Trophoblast cell (in vitro differentiated cells and primary cell): Measurements from ENCODE around the gene HS2ST1.

ENCODE experiments used
- DNase-seq, 2 donors: peaks; one replicate each; pipeline ENCODE4 v3.0.0-alpha.2; 2016
- H2AFZ ChIP-seq: 2 replicates; pipeline ENCODE4 v1.6.1; 2013; ENCODE audit warnings: low read length, moderate library complexity, mild to moderate bottlenecking; ENCODE audit not compliant: insufficient read depth, poor library complexity
- H2AK5ac ChIP-seq: 2 replicates; pipeline ENCODE4 v1.6.1; 2013; ENCODE audit warnings: mild to moderate bottlenecking, low read length
- H2BK120ac ChIP-seq: 2 replicates; pipeline ENCODE4 v1.6.1; 2013; ENCODE audit warnings: low read length, mild to moderate bottlenecking, moderate library complexity; ENCODE audit not compliant: insufficient read depth, poor library complexity
- H2BK12ac ChIP-seq: 2 replicates; pipeline ENCODE4 v1.6.1; 2013; ENCODE audit warnings: mild to moderate bottlenecking, low read length, moderate library complexity
- H2BK5ac ChIP-seq: 2 replicates; pipeline ENCODE4 v1.6.1; 2013; ENCODE audit warnings: low read length, low read depth, moderate library complexity, mild to moderate bottlenecking; ENCODE audit not compliant: poor library complexity
- H3K14ac ChIP-seq: 2 replicates; pipeline ENCODE4 v1.6.1; 2013; ENCODE audit warnings: mild to moderate bottlenecking, low read length
- H3K18ac ChIP-seq: 2 replicates; pipeline ENCODE4 v1.6.1; 2013; ENCODE audit warnings: mild to moderate bottlenecking, low read length
- H3K23ac ChIP-seq: 2 replicates; pipeline ENCODE4 v1.6.1; 2013; ENCODE audit warnings: low read length
- H3K27ac ChIP-seq: 2 replicates; pipeline ENCODE4 v1.5.1; 2013; ENCODE audit warnings: low read depth, mild to moderate bottlenecking, inconsistent platforms, low read length, moderate library complexity
- H3K27me3 ChIP-seq: 2 replicates; pipeline ENCODE4 v1.6.1; 2013; ENCODE audit warnings: inconsistent platforms, mild to moderate bottlenecking, low read length, moderate library complexity; ENCODE audit not compliant: insufficient read depth
- H3K36me3 ChIP-seq, 2 experiments: 1 replicate in 1 of 2; 2 replicates in 1 of 2; pipeline ENCODE4 v1.6.1; 2013; ENCODE audit warnings: low read length in 2 of 2, mild to moderate bottlenecking in 2 of 2, moderate library complexity in 1 of 2; ENCODE audit not compliant: insufficient read depth in 2 of 2, control insufficient read depth in 1 of 2
- H3K4ac ChIP-seq: 2 replicates; pipeline ENCODE4 v1.6.1; 2013; ENCODE audit warnings: low read depth, mild to moderate bottlenecking, low read length, moderate library complexity
- H3K4me1 ChIP-seq, 2 experiments: 1 replicate in 1 of 2; 2 replicates in 1 of 2; pipeline ENCODE4 v1.6.1; 2013; ENCODE audit warnings: low read length in 2 of 2, mild to moderate bottlenecking in 2 of 2, moderate library complexity in 1 of 2; ENCODE audit not compliant: insufficient read depth in 2 of 2, control insufficient read depth in 1 of 2
- H3K4me2 ChIP-seq: 2 replicates; pipeline ENCODE4 v1.6.1; 2013; ENCODE audit warnings: inconsistent platforms, mild to moderate bottlenecking, low read length, moderate library complexity
- H3K4me3 ChIP-seq: 2 replicates; pipeline ENCODE4 v1.5.1; 2013; ENCODE audit warnings: mild to moderate bottlenecking, low read depth, low read length, inconsistent platforms
- H3K79me1 ChIP-seq: one replicate; pipeline ENCODE4 v1.6.1; 2013; ENCODE audit warnings: low read length
- H3K79me2 ChIP-seq: 2 replicates; pipeline ENCODE4 v1.6.1; 2013; ENCODE audit warnings: low read length, mild to moderate bottlenecking; ENCODE audit not compliant: control insufficient read depth, insufficient read depth, poor library complexity
- H3K9ac ChIP-seq: 2 replicates; pipeline ENCODE4 v1.6.1; 2013; ENCODE audit warnings: mild to moderate bottlenecking, low read length
- H3K9me3 ChIP-seq: 2 replicates; pipeline ENCODE4 v1.6.1; 2013; ENCODE audit warnings: low read depth, mild to moderate bottlenecking, control low read depth, inconsistent platforms, low read length; ENCODE audit not compliant: insufficient read depth
- H4K12ac ChIP-seq: 2 replicates; pipeline ENCODE4 v1.6.1; 2013; ENCODE audit warnings: low read depth, mild to moderate bottlenecking, low read length, moderate library complexity
- H4K8ac ChIP-seq: 2 replicates; pipeline ENCODE4 v1.6.1; 2013; ENCODE audit warnings: low read depth, mild to moderate bottlenecking, low read length, moderate library complexity
- H4K91ac ChIP-seq: one replicate; pipeline ENCODE4 v1.6.1; 2013; ENCODE audit warnings: low read depth, mild to moderate bottlenecking, low read length, moderate library complexity
- WGBS: extraction: QIAGEN DNeasy Blood & Tissue Kit; methylation state at CpG from one replicate; pipeline ENCODE4 v1.1.7; 2013; ENCODE audit warnings: missing lambda C conversion rate; ENCODE audit not compliant: insufficient read length, insufficient coverage; ENCODE audit errors: extremely low coverage; 5-methylcytosine and 5-hydroxymethylcytosine counted together

Gene HS2ST1

DNA sequence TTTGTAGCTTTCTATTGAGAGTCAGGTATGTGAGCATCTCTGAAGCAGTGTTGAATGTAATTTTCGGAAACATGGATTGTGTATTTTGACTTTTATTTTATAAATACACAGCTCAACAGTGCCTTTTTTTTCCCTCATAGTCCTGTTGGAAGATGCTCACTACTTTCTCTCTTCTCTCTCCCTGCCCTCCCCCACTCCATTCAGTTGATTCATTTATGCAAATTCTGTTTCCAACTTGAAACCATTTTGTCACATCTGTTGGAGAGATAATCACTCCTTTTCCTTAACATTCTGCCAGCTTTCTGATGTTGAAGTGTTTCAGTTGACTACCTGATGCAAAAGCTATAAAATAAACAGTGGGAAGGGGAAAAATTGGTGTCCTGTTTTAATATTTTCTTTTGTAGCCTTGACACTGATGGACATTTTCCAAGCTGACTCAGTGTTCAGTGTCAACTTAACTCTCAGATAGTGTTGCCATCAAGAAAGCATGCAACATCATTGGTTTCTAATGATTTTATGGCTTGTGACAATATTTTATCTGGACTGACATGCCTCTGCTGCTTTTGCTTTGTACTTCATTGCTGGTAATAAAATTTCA is 194.5 kb downstream of the HS2ST1 start:
- no peaks in the 10 kb centered on the region for H3K27me3 ChIP-seq
- H3K14ac ChIP-seq = no peak overlapping the region
- H2AK5ac ChIP-seq = no peak overlapping the region
- no peak overlapping the region for H3K18ac ChIP-seq
- H4K12ac ChIP-seq = no peak overlapping the region
- H3K4me2 ChIP-seq = no peak overlapping the region
- H4K91ac ChIP-seq = no peak overlapping the region
- H2BK120ac ChIP-seq = no peak overlapping the region
- H3K79me2 ChIP-seq = no peaks in the 10 kb centered on the region
- no peak overlapping the region for H2BK5ac ChIP-seq
- no peak overlapping the region for H3K4me3 ChIP-seq
- no peaks in the 10 kb centered on the region for H3K36me3 ChIP-seq
- H3K4me1 ChIP-seq = no peaks in the 10 kb centered on the region
- no CpG with 5 or more reads among the region's 1 CpG for whole genome bisulfite sequencing
- H3K23ac ChIP-seq = no peak overlapping the region
- H3K27ac ChIP-seq = no peak overlapping the region
- no peak overlapping the region for H4K8ac ChIP-seq
- H2AFZ ChIP-seq = no peak overlapping the region
- H3K79me1 ChIP-seq = no peaks in the 10 kb centered on the region
- no peak overlapping the region for H3K4ac ChIP-seq
- no peak for DNase-seq
- H3K9ac ChIP-seq = no peak overlapping the region
- H3K9me3 ChIP-seq = no peaks in the 10 kb centered on the region
- no peak overlapping the region for H2BK12ac ChIP-seq

DNA sequence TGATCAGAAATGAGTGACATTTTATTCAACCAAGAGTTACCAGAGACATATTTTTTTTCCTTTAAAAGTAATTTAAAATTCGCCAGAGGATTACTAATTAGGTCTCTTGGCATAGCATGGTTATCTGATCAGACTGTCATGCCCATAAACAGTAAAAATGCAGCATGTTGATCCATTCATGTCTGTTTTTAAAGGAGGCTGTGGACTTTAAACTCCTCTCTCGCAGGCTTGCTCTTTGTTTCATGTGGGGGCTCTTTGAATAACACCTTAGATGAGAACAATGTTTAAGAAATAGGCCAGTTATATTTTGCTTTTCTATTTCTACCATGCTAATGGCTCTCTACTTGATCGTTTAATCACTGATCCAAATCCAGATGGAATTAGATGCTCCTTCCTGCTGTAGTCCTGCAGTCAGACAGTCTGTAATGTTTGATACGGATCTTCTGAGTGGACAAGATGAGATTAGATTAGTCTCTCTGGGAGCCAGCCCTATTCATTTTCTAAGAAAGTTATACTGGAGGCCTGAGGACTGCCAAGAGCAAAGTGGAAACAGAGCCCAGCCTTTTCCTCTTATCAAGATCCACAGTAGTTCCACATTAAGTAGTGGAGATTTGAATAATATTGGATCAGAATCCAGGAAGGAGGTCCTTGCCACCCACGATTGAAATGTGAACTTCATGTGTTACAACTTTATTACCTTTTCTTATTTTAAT is 197.4 kb downstream of the HS2ST1 start:
- Histone ChIP-seq H3K36me3 (no peaks in the 10 kb centered on the region), H4K91ac (no peak overlapping the region), H2BK12ac (no peak overlapping the region), H3K9me3 (no peaks in the 10 kb centered on the region), H3K18ac (no peak overlapping the region), H2BK5ac (no peak overlapping the region), H3K79me2 (no peaks in the 10 kb centered on the region), H3K27ac (no peak overlapping the region), H3K14ac (no peak overlapping the region), H3K4me1 (no peaks in the 10 kb centered on the region), H3K27me3 (no peaks in the 10 kb centered on the region), H3K23ac (no peak overlapping the region), H3K4ac (no peak overlapping the region), H3K4me2 (no peak overlapping the region), H2BK120ac (no peak overlapping the region), H3K79me1 (no peaks in the 10 kb centered on the region), H4K8ac (no peak overlapping the region), H2AK5ac (no peak overlapping the region), H3K9ac (no peak overlapping the region), H2AFZ (no peak overlapping the region), H3K4me3 (no peak overlapping the region), H4K12ac (no peak overlapping the region)
- DNase-seq = peak in 1 of 2 donors; percentile 55
- no CpG with 5 or more reads among the region's 5 CpGs for WGBS

DNA sequence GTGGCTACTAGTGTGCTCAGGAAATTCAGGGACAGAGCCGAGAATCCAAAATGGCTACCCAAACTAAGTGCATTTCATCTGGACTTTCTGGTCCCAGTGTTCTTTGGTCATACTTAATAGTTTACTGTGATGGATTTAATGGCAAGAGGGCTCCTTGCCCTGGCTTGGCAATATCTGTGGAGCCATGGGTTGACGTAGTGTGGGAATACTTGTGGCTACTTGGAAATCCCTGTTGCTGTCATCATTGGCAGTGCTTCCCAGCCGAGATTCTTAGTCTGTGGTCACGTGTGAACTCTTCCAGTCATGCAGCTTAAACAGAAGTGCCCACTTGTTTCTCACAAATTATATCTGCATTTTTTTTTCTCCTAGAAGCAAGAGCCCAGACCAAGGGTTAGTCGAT is 198.9 kb downstream of the HS2ST1 start:
- H3K4me2 ChIP-seq = no peak overlapping the region
- H4K91ac ChIP-seq = no peak overlapping the region
- no peaks in the 10 kb centered on the region for H3K9me3 ChIP-seq
- H4K8ac ChIP-seq = no peak overlapping the region
- no peak overlapping the region for H2AK5ac ChIP-seq
- no peak overlapping the region for H2BK120ac ChIP-seq
- no peak overlapping the region for H3K18ac ChIP-seq
- H3K79me2 ChIP-seq = no peaks in the 10 kb centered on the region
- no peak for DNase-seq
- no peaks in the 10 kb centered on the region for H3K27me3 ChIP-seq
- no CpG with 5 or more reads among the region's 5 CpGs for WGBS
- no peak overlapping the region for H3K4me3 ChIP-seq
- H2AFZ ChIP-seq = no peak overlapping the region
- no peak overlapping the region for H3K23ac ChIP-seq
- no peak overlapping the region for H2BK5ac ChIP-seq
- H3K79me1 ChIP-seq = no peaks in the 10 kb centered on the region
- H3K4ac ChIP-seq = no peak overlapping the region
- H2BK12ac ChIP-seq = no peak overlapping the region
- H3K14ac ChIP-seq = no peak overlapping the region
- no peaks in the 10 kb centered on the region for H3K4me1 ChIP-seq
- H3K27ac ChIP-seq = no peak overlapping the region
- no peak overlapping the region for H4K12ac ChIP-seq
- H3K36me3 ChIP-seq = no peaks in the 10 kb centered on the region
- no peak overlapping the region for H3K9ac ChIP-seq

DNA sequence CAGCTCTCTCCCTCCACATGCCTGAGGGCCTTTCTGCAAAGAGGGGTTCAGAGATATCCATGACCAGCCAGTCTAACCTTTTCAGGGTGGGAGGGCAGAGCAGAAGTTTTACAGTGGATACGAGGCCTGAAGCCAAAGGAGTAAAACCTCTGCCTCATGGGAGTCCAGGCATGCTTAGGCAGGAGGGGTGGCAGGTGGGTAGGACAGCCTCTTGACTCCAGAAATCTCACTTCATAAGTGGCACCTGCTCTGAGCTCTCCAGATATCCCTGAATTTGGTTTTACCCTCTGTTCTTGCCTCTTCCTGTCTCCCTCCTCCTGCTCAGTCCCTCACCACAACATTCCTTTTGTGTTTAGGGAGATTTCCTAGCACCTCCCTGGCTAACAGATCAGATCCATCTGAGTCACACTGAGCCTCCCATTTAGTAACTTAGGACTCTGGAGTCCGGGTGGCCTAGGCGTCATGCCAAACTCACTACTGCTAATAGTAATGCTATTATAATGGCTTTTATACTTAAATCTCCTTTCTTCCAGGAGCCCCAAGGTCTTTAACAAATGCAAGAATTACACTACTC is 201.0 kb downstream of the HS2ST1 start:
- Histone ChIP-seq H2AFZ (no peak overlapping the region), H3K23ac (no peak overlapping the region), H3K36me3 (no peaks in the 10 kb centered on the region), H4K8ac (no peak overlapping the region), H2BK5ac (no peak overlapping the region), H4K12ac (no peak overlapping the region), H3K4me2 (no peak overlapping the region), H3K14ac (no peak overlapping the region), H3K4me1 (no peaks in the 10 kb centered on the region), H3K4me3 (no peak overlapping the region), H2BK120ac (no peak overlapping the region), H3K27me3 (no peaks in the 10 kb centered on the region), H4K91ac (no peak overlapping the region), H3K27ac (no peak overlapping the region), H3K4ac (no peak overlapping the region), H3K18ac (no peak overlapping the region), H3K9me3 (no peaks in the 10 kb centered on the region), H3K79me2 (no peaks in the 10 kb centered on the region), H2AK5ac (no peak overlapping the region), H2BK12ac (no peak overlapping the region), H3K79me1 (no peaks in the 10 kb centered on the region), H3K9ac (no peak overlapping the region)
- WGBS = no CpG with 5 or more reads among the region's 3 CpGs
- DNase-seq = no peak
